Ureter (tissue), 1 donor: ENCODE measurements around the gene CHRNG. TPM values are rescaled to one million over a fixed set of nuclear protein-coding genes. Genes with fewer than 3 reads are reported as not detected.

Source experiments
- DNase-seq: peaks from one replicate; pipeline ENCODE4 v3.0.0-alpha.2; 2020; ENCODE audit warnings: low spot score
- total RNA-seq: library from RNA; stranded (reverse); gene quantifications from one replicate; pipeline ENCODE4 v1.2.4, GENCODE V29; 2023
- donor health status: DM: yes; HTN: yes; CAD: no.

Gene CHRNG, protein sequence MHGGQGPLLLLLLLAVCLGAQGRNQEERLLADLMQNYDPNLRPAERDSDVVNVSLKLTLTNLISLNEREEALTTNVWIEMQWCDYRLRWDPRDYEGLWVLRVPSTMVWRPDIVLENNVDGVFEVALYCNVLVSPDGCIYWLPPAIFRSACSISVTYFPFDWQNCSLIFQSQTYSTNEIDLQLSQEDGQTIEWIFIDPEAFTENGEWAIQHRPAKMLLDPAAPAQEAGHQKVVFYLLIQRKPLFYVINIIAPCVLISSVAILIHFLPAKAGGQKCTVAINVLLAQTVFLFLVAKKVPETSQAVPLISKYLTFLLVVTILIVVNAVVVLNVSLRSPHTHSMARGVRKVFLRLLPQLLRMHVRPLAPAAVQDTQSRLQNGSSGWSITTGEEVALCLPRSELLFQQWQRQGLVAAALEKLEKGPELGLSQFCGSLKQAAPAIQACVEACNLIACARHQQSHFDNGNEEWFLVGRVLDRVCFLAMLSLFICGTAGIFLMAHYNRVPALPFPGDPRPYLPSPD
- total RNA-seq: not detected

DNA sequence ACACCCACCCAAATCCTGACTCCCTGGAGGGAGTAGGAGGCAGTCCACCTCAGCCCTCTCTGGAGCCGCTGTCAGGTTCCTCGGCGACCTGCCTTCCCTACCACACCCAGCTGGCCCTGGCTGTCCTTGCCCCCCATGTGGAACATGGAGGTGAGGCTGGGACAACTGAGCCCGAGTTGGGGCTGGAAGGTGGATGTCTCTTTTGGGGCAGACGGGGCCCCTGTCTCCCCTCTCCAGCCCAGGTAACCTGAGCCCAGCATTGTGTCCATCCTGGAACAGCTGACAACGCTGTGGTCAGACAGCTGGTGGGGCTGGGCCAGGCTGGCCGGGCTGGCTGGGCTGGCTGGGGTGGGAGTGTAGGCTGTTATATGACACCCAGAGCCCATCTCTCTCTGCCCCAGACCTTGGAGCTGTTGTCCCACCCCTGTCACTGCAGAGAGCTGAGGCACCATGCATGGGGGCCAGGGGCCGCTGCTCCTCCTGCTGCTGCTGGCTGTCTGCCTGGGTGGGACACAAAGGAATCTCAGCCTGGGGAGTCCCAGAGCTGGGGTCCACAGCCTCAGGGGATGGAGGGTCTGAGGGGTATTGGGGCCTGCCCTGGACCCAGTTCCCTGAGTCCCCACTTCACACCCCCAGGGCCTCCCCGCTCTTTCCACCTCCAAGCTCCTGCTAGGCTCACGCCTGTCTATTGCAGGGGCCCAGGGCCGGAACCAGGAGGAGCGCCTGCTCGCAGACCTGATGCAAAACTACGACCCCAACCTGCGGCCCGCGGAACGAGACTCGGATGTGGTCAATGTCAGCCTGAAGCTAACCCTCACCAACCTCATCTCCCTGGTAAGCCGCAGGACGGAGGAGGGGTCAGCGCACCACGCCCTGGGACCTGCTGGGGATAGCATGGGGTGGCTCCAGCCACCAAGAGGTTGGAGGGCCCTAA is at the start of gene CHRNG:
Gene CHRNG, plus strand, starts transcription at position 395 of the 934 bp plus-strand sequence. Its CDS starts 56 bp downstream, at position 451.
- DNase-seq: no peak

DNA sequence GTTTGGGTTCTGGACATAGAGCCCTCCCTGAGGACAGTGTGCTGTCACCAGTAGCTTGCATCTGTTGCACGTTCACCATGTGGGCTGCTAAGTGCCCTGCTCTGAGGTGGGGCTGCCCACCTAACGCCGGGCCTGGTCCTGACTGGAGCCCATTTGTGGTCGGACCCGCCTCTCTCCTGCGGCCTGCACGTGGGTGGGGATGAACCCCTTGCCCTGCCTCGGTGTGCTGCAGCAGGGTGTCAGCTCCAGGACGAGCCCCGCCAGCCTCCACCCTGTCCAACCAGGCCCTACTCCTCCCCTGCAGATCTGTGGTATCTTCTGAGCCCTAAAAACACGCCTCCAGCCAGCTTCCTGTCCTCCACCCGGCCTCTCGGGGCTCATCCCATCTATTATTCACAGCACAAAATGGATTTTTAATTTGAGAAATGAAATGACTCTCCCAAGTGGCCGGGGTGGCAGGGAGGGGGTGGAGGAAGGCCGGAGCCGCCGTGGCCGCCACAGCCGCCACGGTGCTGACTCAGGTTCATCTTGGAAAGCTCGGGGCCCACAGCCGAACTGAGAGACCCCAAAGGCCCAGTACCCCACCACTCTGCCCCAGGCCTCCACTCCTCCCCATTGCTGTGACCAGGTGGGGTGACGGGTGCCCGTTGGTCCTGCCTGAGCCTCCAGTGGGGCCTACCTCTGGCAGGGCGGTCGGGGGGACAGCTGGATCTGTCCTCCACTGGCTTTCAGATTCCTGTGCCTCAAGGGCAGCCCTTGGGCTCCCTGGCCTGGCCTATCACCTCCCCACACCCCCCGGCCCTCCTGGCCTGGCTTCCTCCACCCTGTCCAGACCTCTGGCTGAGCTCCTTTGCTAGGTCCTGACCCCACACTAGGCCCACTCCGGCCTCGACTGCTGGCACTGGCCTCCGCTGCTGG is 49.0 kb upstream of the CHRNG start:
- DNase-seq: no peak

DNA sequence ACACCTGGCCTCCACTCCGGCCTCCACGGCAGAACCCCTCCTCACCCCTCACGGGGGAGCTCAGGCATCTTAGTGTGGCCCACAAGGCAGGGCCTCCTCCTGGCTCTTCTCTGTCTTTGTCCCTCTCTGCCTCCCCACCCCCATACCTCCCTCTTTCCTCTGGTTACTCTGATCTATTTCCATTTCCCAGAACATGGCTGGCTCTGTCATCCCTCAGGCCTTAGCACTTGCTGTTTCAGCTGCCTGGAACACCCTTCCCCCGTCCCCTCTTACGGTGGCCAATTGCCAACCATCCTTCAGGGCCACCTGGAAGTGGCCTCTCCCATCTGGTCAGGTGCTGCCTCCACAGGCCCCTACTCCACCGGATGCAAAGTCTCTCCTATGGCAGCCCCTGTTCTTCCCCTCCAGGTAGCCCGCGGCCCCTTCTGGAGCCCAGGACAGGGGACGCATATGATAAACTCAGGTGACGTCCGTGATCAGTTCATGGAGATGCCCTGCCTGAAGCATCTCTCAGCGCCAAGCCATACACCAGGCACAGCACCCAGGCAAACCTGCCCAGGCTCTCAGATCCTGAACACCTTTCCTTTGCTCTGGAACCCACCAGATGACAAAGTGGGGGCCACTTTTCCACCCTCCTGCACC is 48.2 kb upstream of the CHRNG start:
- DNase-seq: no peak

DNA sequence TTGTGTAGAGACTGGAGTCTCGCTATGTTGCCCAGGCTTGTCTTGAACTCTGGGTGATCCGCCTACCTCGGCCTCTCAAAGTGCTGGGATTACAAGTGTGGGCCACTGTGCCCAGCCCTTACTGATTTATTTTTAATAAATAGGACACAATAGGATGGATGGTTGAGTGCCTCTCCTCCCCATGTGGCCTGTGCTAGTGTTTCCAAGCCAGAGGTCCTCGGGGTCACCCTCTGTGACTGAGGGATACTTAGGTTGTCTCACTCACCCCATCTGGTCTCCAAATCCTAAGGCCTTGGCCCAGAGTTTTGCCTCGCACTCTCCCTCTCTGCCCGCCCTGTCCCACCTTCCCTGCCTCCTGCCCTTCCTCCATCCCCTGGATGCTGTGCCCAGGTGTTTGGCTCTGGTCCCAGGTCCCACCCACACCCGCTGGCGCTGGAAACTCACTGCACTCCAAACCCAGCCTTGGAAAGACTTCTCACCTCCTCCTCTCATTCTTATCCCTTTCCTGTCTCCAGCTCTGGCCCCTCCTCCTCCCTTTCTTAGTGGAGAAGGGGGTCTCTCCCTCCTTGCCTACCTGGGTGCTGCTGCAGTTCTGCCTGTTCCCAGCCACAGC is 47.1 kb upstream of the CHRNG start:
- DNase-seq: no peak

DNA sequence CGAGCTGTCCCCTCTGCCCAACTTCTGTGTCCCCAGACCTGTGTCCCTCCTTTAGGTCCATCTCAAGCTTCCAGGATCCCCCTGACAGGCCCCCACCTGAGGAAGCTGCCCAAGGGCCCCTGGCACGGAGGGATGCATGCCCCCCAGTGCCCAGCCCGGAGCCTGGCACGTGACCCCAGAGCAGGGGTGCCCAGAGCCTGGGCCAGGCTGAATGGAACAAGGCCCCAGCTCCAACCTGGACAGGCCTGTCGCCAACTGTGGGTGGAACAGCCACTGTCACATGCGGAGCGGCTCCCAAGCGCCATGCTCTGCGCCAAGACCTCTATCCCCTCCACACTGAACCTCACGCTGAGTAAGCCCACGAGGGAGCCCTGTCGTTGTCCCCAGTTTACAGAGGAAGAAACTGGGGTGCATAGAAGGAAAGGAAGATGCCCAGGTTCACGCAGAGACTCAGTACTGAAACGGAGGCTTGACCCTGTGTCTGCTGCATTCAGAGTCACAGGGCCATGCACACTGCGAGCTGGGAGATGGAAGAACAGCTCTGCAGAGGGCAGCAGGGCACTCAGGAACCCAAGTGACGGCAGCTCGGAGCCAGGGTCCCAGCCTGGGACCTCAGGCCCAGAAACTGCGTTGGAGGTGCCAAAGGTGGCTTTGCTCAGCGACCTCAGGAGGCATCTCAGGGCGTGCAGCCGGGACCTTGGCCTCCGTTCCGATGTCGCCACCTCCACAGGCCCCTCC is 46.4 kb upstream of the CHRNG start:
- DNase-seq: no peak

DNA sequence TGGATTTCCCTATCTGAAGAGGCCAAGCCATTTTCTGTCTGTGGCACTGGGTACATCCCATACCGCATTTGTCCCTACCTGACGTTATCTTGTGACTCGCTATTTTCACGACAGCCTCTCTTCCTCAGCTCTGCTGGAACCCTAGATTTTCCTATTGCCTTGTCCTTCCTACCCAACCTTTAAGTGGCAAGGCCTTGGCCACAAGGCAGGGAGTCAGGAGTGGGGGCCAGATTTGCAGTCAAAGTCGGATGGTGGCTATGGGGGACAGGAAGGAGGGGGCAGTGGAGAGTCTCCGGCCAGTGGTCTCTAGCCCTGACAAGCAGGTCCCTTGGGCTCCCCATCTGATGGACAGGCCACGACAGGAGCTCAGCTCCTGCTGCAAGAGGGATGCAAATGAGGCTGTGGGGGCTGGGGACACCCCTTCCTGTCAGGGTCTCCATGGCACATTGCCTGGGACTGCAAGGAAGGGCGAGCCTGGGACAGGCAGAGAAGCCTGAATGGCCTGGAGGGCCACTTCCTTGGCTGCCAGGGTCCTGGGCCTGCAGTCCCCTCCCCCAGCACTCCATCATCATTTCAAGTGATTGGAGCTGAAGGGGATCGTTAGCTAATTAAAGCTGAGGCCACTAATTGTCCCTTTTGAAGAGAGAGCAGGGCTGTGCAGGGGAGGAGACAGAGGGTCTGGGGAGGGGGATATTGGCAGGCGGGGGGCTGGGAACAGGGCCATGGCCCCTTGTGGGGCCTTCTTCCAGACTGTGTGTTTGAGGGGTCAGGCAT is 45.6 kb upstream of the CHRNG start:
- no peak for DNase-seq

DNA sequence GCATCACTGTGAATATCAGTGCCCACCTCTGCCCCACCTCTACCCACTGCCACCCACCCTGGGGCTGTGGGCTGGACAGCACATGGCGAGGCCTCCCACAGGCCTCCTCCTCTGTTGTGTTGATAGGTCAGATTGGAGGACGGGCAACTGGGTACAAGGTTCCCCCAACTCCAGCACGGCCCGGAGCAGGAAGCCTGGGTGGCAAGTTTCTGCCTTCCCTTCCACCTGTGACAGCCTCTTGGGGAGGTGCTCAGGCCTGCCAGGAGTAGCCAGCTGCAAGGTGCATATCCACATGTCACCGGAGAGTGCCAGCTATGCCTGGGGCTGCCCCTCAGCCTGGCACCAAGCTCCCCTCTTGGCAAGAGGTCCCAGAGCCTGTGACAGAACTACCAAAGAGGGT is 45.0 kb upstream of the CHRNG start:
- no peak for DNase-seq

DNA sequence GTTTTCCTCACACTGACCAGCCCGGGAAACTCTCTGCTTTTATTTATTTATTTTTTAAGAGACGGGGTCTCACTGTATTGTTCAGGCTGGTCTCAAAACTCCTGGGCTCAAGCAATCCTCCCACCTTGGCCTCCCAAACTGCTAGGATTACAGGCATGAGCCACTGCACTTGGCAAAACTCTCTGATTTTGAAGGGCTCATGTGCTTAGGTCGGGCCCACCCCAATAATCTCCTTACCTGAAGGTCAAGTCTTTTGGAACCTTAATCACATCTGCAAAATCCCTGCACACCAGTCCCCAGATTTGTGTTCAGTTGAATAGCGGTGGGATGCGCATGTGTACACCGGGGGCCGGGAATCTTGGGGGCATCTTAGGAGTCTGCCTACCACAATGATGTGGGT is 44.2 kb upstream of the CHRNG start:
- DNase-seq: no peak

DNA sequence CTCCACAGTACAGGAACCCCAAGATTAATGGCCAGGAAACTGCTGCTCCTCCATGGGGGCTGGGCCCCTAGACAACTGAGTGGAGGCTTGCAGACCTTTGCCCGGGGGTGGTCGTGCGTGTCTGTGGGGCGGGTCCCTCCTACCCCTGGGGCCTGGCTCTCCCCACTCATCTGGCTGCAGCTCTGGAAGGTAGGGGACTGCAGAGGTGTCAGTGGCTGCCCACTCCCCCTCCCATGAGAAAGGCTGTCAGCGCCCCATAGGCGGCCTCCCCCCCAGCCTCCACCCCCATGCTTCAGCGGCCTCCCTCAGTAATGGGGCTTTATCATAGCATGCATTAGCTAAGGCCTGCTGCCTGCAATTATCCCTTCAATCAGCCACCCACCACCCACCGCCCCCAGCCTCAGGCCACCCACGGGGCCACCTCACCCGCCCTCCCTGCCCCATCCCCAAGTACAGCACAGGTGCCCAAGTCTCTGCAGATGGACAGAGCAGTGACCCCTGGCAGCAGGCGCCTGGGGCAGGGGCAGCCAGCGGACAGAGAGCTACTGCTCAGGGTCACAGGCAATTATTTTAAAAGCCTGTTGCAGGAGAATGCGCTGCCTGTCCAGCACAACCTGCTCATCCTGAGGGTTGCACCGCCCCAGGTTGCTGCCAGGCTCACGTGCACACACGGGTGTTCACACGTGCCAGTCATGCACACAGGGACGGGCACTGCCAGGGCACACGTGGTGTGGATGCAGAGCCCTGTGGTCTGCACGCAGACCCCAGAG is 42.8 kb upstream of the CHRNG start:
- no peak for DNase-seq

DNA sequence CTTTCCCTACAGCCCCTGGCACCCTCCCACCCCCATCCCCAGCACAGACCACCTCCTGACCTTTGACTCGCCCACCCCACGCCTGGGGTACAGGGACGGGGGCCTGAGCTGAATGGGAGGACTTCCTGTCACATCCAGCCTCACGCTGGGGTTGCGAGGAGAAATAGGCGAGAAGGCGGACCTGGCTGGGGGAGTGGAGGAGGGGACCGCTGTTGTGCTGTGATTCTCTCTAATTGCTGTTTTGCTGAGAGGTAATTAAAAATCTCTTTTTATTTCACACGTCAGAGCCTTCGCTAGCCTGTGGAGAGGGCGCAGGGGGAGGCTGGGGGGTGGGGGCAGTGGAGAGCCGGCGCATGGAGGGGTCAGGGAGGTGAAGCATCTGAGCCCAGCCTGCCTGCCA is 42.1 kb upstream of the CHRNG start:
- no peak for DNase-seq

DNA sequence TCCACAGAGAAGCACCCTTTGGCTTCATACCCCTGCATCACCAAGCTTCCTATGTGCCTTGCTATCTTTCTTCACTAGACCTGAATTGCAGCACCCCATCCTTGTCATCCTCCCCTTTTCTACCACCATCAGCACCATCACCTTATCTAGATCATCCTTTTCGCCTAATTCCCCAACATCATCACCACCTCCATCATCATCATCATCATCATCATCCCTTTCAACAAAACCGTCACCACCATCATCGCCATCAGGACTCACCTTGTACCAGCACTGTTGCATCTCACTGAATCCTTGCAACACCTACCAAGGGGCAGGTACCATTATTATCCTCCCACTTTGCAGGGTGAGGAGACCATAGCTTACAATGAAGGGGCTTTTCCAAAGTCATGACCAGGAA is 41.0 kb upstream of the CHRNG start:
- DNase-seq: no peak

DNA sequence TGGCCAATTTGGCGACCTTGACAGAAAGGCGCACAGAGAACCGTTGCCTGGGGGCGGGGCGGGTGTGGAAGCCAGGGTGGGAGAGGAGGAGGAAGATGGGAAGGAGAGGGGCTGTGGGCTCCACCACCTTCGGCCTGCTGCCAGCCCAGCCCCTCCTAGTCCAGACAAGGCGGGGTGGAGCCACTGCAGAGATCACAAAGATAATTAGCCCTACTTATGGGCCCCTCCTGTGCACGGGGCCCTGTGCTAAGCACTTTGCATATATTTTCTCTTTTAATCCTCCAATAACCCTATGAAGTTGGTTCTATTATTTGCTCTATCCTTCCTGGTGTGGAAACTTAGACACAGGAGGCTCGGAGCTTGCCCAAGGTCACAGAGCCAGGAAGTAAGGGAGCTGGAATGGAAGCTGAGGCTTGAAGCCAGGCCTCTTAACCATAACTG is 38.1 kb upstream of the CHRNG start:
- no peak for DNase-seq

DNA sequence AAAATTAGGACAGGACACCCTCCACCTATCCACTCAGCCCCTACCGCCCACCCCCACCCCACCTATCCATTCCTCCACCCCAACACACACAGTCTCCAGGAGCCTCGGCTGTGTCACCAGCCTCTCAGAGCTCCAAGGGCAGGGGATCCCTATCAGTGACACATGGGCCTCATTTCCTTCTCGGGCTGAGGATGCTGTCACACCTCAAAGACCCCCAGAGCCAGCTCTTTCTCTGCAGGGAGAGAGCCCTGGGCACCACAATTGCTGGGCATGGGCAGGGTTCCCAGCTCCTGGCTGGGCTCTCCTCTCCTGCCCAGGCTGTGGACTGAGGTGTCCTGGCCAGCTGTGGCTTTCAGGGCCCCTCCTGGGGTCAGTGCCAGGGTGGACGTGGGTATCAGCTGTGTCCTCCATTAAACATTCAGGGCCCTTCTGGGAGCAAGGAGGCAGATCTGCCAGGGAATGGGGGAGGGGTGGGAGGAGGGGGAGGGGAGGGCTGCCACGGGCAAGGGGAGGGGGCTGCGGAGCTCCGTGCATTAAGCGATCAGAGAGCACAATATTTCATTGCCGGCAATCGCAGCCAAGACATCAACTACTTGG is 37.6 kb upstream of the CHRNG start:
- no peak for DNase-seq

DNA sequence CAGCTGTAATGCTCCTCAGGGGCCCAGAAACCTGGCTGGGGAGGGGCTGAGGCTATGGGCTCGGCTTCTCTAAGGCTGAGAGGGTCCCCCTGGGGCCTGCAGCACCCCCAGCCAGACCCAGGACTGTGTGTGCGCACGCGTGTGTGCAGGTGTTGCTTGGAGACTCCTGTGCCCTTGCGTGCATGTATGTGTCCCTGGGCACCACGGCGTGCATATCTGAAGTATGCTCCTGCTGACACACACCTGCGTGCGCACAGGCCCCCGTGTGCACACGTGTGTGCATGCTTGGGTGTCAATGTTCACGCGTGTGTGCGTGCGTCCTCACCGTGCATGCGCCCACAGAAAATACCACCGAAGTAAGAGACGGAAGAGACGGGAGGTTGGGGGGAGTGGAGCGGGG is 37.0 kb upstream of the CHRNG start:
- DNase-seq: no peak

DNA sequence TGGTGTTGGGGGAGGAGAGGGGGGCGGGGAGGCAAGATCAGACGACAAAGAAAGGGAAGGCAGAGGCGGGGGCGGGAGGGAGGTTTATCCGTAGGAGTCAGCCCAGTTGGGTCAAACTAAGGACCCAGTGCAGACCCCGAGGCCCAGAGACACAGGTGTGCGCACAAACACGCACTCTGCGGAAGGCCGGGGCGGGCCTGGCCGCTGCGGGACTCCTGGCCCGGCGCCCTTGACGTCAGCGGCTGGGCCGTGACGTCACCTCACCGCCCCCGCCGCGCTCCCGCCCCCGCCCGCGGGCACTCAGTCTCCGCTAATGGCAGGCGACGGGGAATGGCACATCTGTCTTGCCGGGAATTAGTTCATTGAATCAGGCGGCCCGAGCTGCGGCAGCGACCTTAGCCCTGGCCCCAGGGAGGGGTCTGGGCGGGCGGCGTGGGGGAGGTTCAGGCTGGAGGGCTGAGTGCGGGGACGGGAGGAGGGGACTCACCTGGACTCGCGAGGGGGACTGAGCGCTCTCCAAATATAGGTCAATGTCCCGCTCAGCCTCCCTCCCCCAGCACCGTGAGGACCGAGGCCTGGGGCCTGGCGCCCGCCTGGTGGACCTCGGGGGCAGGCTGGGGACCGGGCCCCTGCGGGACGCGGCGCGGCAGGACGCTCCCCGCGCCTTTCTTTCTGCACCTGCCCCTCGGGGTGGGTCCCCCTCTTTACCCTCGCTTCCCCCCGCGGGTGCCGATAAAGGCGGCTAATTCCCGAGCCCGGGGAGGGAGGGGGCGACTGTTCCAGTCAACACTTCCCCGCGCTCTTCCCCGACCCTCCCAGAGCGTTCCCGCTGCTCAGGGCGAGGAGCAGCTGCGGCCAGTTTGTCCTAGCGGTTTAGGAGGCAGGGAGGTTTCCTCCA is 36.3 kb upstream of the CHRNG start:
- DNase-seq: no peak

DNA sequence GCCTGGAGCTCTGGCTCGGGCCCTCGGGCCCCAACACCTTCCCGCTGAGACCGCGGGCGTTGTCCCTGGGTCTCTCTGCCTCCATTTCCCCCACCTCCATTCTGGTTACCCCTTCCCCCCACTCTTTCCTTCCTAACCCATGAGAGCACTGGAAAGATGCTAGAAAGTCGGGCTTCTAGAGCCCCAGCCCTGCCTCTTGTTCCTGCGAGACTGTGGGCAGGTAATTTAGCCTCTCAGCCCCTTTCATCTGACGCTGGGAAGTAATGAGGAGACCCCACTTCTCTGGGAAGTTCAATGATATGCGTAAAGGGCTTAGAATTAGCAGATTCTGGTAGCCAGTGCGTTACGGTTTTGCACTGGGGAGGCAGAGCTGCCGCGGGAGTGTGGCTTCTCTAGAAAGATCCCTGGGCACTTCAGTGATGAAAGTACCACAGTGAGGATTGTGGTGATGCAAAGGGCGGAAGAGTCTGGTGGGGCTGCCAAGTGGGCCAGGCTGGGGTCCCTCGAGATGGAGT is 35.6 kb upstream of the CHRNG start:
- DNase-seq: no peak

DNA sequence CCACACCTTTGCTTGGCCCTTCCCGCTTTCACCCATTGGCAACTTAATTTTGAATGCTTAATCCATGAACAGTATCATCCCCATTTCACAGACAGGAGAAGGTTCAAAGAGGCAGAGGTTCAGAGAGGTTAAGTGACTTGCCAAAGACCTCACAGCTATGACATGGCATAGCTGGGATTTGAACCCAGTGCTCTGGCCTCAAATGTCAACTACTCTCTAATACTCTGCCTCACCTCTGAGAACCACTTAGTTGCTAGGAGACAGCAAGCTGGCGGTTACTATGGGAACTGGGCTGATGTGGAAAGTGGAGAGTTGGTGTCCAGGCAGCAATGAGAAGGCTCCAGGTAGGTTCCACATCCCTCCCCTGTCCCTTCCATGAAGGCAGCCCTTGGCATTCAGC is 35.1 kb upstream of the CHRNG start:
- no peak for DNase-seq
